ENCODE measurements around the gene JMJD6.

GRCh38 chr17:76720211-76720610 lies 6.2 kb downstream of the JMJD6 start:
- TF ChIP-seq CTCF (IDR thresholded peaks at IDR 0.05), result no peak
- no peak for TF ChIP-seq POLR2A (IDR thresholded peaks at IDR 0.05)
